Activated T-helper 17 cell treated with anti-CD3 and anti-CD28 coated beads, Interleukin-2, amount 50 U/mL, for 72 hours (primary cell): ENCODE measurements around the gene NADK2. TPM values are rescaled to one million over a fixed set of nuclear protein-coding genes. Genes with fewer than 3 reads are reported as not detected.

Experiments
- ATAC-seq: fragments of 150-1000 bp; cut with Tn5 transposase; replicated peaks from 2 replicates; pipeline ENCODE4 v1.10.0; 2021; ENCODE audit warnings: mild to moderate bottlenecking, moderate library complexity
- H3K27ac Mint-ChIP-seq: one replicate; pipeline ENCODE4 v1.8.0; 2022; ENCODE audit warnings: mixed read lengths
- H3K27me3 Mint-ChIP-seq: one replicate; pipeline ENCODE4 v1.8.0; 2022; ENCODE audit warnings: mixed read lengths
- H3K36me3 Mint-ChIP-seq: one replicate; pipeline ENCODE4 v1.8.0; 2022; ENCODE audit warnings: low read depth, mild to moderate bottlenecking, mixed read lengths
- H3K4me1 Mint-ChIP-seq: one replicate; pipeline ENCODE4 v1.8.0; 2022; ENCODE audit warnings: mixed read lengths
- H3K4me3 Mint-ChIP-seq: one replicate; pipeline ENCODE4 v1.8.0; 2022; ENCODE audit warnings: mild to moderate bottlenecking, mixed read lengths
- H3K9me3 Mint-ChIP-seq: one replicate; pipeline ENCODE4 v1.8.0; 2022; ENCODE audit warnings: mixed read lengths
- total RNA-seq, 2 donors: library from RNA; stranded (reverse); gene quantifications; one replicate each; pipeline ENCODE4 v1.2.3, GENCODE V29; 2022

The NADK2 gene
- total RNA-seq, 2 donors from 2014 or later: 7.2 to 11.0 TPM

DNA sequence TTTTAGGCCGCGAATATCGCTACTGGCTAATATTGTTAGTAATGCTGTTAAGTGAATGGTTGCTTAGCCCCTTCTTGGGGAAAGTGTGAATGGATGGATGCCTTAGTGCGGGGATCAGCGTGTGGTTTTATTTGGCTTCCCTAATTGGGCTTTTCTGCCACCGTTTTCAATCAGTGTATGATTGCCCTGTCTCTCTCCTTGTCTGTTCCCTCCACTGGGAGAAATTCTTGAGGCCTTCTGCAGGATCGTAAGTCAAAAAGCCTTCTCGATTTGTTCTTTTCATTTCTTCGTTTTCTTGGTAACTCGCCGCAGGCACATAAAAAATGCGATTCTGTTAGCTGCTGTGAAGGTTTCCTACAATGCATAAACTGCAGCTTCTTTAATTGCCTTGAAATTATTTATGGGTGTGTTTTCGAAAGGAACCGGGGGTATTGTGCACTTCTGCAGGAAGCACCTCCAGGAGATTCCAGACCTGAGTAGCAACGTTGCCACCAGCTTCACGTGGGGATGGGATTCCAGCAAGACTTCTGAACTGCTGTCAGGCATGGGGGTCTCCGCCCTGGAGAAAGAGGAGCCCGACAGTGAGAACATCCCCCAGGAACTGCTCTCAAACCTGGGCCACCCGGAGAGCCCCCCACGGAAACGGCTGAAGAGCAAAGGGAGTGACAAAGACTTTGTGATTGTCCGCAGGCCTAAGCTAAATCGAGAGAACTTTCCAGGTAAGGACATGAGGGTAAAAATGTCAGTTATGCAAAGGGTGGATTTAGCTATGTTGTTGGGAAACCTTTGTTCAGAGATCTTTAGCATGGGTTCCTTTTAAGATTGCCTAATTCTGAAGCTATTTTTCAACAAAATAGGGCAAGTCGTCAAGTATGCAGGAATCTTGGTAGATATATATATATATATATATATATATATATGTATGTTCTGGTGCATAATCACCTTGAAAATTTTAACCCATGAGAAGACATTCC lies 89.1 kb downstream of the NADK2 start:
- H3K4me3 Mint-ChIP-seq: peak overlapping the region; percentile 94
- H3K9me3 Mint-ChIP-seq: no peaks in the 10 kb centered on the region
- no peak for ATAC-seq
- peaks cover 57% of the 10 kb centered on the region for H3K36me3 Mint-ChIP-seq
- peak overlapping the region; percentile 94 for H3K27ac Mint-ChIP-seq
- H3K27me3 Mint-ChIP-seq: no peaks in the 10 kb centered on the region
- peaks cover 23% of the 10 kb centered on the region for H3K4me1 Mint-ChIP-seq

DNA sequence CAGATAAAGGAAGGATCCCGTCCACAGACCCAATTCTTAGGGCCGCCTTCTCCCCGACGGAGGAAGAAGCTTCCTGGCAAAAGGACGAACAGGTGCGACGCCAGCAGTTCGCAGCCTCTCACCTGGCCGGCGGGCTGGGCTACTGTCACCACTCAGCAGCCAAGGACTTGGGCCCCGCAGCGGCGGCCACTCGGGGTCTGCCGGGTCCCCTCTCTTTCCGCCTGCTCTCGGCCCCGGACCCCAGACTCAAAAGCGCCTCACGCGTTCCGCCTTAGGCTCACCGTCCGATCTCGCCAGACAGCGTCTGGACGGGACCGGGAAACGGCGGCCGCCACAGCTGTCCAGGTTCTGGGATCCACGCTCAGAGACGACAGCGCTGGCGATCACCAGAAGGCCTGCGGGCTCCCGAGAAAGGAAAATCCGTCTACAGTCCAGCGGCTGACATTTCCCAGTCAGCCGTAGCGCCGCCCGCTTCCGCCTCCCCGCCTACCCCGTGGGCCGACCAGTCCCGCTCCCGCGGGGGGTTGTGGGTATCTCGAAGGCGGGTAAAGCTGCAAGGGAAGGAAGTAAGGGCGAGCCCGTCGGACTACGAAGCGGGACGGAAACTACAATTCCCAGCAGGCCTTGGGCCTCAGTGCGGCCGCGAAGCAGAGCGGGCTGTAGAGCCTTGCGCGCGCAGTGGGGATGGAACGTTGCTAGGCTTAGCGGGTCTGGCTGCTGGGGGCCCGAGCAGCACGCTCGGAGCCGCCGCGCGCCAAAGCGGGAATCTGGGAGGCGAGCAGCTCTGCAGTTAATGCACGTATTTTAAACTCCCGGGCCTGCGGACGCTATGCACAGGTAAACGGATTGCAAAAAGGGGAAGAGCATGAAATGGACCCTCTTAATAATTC lies 90.0 kb downstream of the NADK2 start, which contains the start of the genes LMBRD2 and SKP2:
Gene LMBRD2 (minus strand): TSS at position 454 of the 890 bp plus-strand sequence. CDS start 8,538 bp downstream, outside the sequence.
Gene SKP2 (plus strand): TSS at position 678 of the 890 bp plus-strand sequence. CDS start 152 bp downstream, at position 830.
- H3K36me3 Mint-ChIP-seq: peaks cover 48% of the 10 kb centered on the region

DNA sequence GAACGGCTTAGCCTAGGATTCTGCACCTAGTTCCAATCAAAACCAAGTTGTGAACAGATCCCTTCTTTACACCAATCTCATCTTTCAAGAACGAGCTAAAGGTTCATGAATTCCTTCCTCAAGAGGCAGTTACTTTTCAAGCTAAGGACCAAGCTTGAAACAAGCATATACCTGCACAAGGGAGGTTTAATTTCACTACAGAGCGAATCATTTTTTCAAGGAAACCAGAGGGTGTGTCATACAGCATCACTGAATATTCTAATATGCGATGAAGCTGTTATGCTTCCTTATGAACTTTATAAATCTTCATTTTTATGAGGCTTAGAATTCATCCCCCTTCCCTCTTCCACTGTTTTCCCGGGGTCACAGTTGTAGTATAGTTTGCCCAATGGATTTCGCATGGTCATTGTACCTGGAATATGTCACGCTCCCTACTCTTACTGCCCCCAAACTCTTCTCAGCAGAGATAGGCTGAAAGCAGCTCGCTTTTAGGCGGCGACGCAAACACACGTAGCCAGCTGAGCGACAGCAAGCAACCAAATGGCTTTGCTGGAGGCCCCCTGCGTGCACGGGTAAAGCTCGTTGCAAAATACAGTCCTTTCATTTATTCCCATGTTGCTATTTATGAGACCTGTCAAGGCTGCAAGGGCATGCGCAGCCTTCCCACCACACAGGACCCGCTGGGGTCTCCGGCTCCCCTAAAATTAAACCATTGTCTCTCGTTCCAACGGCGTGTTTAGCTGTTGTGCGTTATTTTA lies 90.9 kb downstream of the NADK2 start:
- peak; percentile 27 for ATAC-seq
- H3K27me3 Mint-ChIP-seq: no peaks in the 10 kb centered on the region
- peak overlapping the region; percentile 94 for H3K4me3 Mint-ChIP-seq
- H3K4me1 Mint-ChIP-seq: peaks cover 18% of the 10 kb centered on the region
- H3K9me3 Mint-ChIP-seq: no peaks in the 10 kb centered on the region
- peak overlapping the region; percentile 94 for H3K27ac Mint-ChIP-seq
- peaks cover 40% of the 10 kb centered on the region for H3K36me3 Mint-ChIP-seq

More for the DNA sequence above, 90.0 kb downstream of the NADK2 start, which contains the start of the genes LMBRD2 and SKP2:
- Mint-ChIP-seq H3K27me3 (no peaks in the 10 kb centered on the region), H3K4me1 (peaks cover 23% of the 10 kb centered on the region), H3K27ac (peak within 1 kb of the TSS; percentile 94), H3K4me3 (peak within 1 kb of the TSS; percentile 94), H3K9me3 (no peaks in the 10 kb centered on the region)
- peak; percentile 99 for ATAC-seq

DNA sequence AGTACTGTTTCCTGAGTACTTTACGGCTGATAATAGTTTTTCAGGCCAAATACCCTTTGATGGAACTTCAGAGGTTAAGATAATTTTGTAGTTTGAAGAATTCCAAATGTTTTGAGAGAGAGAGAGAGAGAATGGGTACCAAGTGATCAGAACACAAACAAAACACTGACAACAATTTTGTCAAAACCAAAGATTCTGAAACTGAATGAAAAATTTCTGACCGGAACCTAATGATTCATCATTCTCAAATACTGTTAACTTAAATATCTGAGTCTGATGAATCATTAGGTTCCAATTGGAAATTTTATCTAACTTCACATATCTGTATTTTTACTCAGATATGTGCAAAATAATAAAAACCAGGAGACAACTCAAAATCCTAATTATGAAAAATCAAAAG lies 94.0 kb downstream of the NADK2 start:
- Mint-ChIP-seq H3K27ac (peak overlapping the region; percentile 39), H3K9me3 (no peaks in the 10 kb centered on the region), H3K4me1 (peaks cover 6% of the 10 kb centered on the region), H3K27me3 (no peaks in the 10 kb centered on the region), H3K36me3 (peaks cover 13% of the 10 kb centered on the region), H3K4me3 (peak overlapping the region; percentile 33)
- no peak for ATAC-seq

DNA sequence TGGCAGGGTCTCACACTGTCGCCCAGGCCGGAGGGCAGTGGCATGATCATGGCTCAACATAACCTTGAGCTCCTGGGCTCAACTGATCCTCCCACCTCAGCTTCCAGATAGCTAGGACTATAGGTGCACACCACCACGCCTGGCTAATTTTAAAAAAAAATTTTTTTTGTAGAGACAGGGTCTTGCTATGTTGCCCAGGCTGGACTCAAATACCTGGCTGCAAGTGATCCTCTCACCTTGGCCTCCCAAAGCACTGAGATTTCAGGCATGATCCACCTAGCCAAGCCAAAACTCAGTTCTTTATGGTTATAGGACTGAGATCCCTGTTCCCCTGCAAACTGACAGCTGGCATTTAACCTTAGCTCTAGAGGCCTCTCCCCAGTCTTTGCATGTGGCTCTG lies 95.3 kb downstream of the NADK2 start:
- peaks cover 12% of the 10 kb centered on the region for H3K36me3 Mint-ChIP-seq

DNA sequence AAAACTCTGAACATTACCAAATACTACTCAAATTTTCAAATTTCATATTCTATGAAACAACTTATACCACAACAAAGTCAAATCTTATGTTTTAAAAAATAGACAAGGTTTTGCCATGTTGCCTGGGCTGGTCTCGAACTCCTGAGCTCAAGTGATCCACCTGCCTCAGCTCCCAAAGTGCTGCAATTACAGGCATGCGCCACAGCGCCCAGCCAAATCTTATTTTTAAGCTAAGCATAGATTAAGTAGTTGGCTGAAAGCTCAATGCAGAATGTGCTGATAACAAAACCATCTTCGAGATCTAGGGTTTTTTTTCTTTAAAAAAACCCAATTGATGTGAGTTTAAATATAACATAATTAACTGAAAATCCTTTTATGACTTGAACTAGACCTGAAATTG lies 96.4 kb downstream of the NADK2 start:
- H3K27me3 Mint-ChIP-seq: no peaks in the 10 kb centered on the region
- H3K9me3 Mint-ChIP-seq: no peaks in the 10 kb centered on the region
- H3K4me1 Mint-ChIP-seq: peaks cover 1% of the 10 kb centered on the region
- peaks cover 23% of the 10 kb centered on the region for H3K36me3 Mint-ChIP-seq
- no peak overlapping the region for H3K27ac Mint-ChIP-seq
- H3K4me3 Mint-ChIP-seq: no peak overlapping the region
- no peak for ATAC-seq

More for the DNA sequence above, 95.3 kb downstream of the NADK2 start:
- H3K9me3 Mint-ChIP-seq: no peaks in the 10 kb centered on the region
- peaks cover 6% of the 10 kb centered on the region for H3K4me1 Mint-ChIP-seq
- no peak overlapping the region for H3K4me3 Mint-ChIP-seq
- H3K27me3 Mint-ChIP-seq: no peaks in the 10 kb centered on the region
- H3K27ac Mint-ChIP-seq: no peak overlapping the region
- no peak for ATAC-seq

Other genes with a start within 250 kb of the NADK2 start
- under 1 TPM in 1 of 2 donors, not detected in 1; 0.28 TPM for gene UGT3A2, start 175.0 kb downstream of the NADK2 start, total RNA-seq
- gene LMBRD2, start 90.0 kb downstream of the NADK2 start, total RNA-seq: 10 to 100 TPM; 11.1 to 11.6 TPM
- gene SKP2, start 89.8 kb downstream of the NADK2 start, total RNA-seq: 10 to 100 TPM; 32.8 to 53.0 TPM
- gene RANBP3L, start 60.0 kb upstream of the NADK2 start, total RNA-seq: not detected